K562 (cell line): Measurements from ENCODE around the gene CDK1. TPM values are rescaled to one million over a fixed set of nuclear protein-coding genes. Genes with fewer than 3 reads are reported as not detected.

Experiments
- ARNT ChIP-seq, 2 experiments: fragments of 450-650 bp; IDR thresholded peaks; 2 replicates each; pipeline ENCODE4 v1.6.1; 2016; ENCODE audit warnings: mild to moderate bottlenecking in 1 of 2
- BRD9 ChIP-seq: fragments of 450-650 bp; IDR thresholded peaks from 2 replicates; pipeline ENCODE4 v1.6.1; 2018; ENCODE audit warnings: low read depth; ENCODE audit not compliant: partially characterized antibody
- CCNT2 ChIP-seq: IDR thresholded peaks from 2 replicates; pipeline ENCODE4 v1.6.1; 2011; ENCODE audit warnings: borderline replicate concordance, low read depth, mild to moderate bottlenecking, moderate library complexity, mixed read lengths, low read length; ENCODE audit not compliant: insufficient read length; ENCODE audit errors: extremely low read depth
- CTCF ChIP-seq, 3 experiments: IDR thresholded peaks in 2 of 3; conservative IDR thresholded peaks in 1 of 3; 2 replicates each; pipeline ENCODE4 v1.5.1; 2011 to 2012; ENCODE audit warnings: low read length in 3 of 3, mild to moderate bottlenecking in 3 of 3, control low read depth in 2 of 3, improper control_type of control experiment in 1 of 3, inconsistent platforms in 1 of 3, low read depth in 1 of 3, mixed read lengths in 1 of 3, moderate library complexity in 1 of 3; ENCODE audit not compliant: insufficient read depth in 2 of 3
- EHMT2 ChIP-seq: fragments of 450-650 bp; IDR thresholded peaks from 2 replicates; pipeline ENCODE4 v1.6.1; 2018; ENCODE audit warnings: antibody characterized with exemption
- ETV1 ChIP-seq: fragments of 450-650 bp; conservative IDR thresholded peaks from 2 replicates; pipeline ENCODE4 v1.6.1; 2016; ENCODE audit warnings: missing genetic modification characterization, control low read depth, low read depth, missing compliant biosample characterization
- FOXJ2 ChIP-seq: fragments of 200-800 bp; sonication (Bioruptor generic); IDR thresholded peaks from 2 replicates; pipeline ENCODE4 v1.6.1; 2016; ENCODE audit warnings: missing genetic modification characterization, missing compliant biosample characterization
- IRF2 ChIP-seq: sonication (generic); formaldehyde crosslinking; IDR thresholded peaks from 2 replicates; pipeline ENCODE4 v1.8.1; 2022; ENCODE audit warnings: mild to moderate bottlenecking, missing genetic modification reagents
- KAT2B ChIP-seq: IDR thresholded peaks from one replicate; pipeline ENCODE4 v1.6.1; 2012; ENCODE audit warnings: low read depth, mild to moderate bottlenecking, control low read depth, inconsistent platforms, low read length, moderate library complexity
- LCOR ChIP-seq: sonication (generic); formaldehyde crosslinking; IDR thresholded peaks from 2 replicates; pipeline ENCODE4 v1.8.0; 2022; ENCODE audit warnings: mild to moderate bottlenecking, missing genetic modification reagents
- MAFF ChIP-seq: IDR thresholded peaks from 2 replicates; pipeline ENCODE4 v1.6.1; 2012; ENCODE audit warnings: low read length, improper control_type of control experiment
- MIER1 ChIP-seq: fragments of 450-650 bp; IDR thresholded peaks from 2 replicates; pipeline ENCODE4 v1.6.1; 2016; ENCODE audit warnings: antibody characterized with exemption, mild to moderate bottlenecking, low read depth
- MYC ChIP-seq, 2 experiments: fragments of 250-450 bp in 1 of 2; sonication (Bioruptor Pico) in 1 of 2; IDR thresholded peaks; 2 replicates each; pipeline versions ENCODE4 v1.5.1 to v1.6.1; 2012 to 2021; ENCODE audit warnings: low read depth in 2 of 2, borderline replicate concordance in 1 of 2, improper control_type of control experiment in 1 of 2, low read length in 1 of 2, mild to moderate bottlenecking in 1 of 2, moderate library complexity in 1 of 2
- NFXL1 ChIP-seq: fragments of 450-650 bp; formaldehyde crosslinking; IDR thresholded peaks from 2 replicates; pipeline ENCODE4 v1.4.0; 2021; ENCODE audit warnings: mild to moderate bottlenecking
- NR4A1 ChIP-seq, 2 experiments: fragments of 250-450 bp in 1 of 2; fragments of 450-650 bp in 1 of 2; sonication (Bioruptor Pico) in 1 of 2; IDR thresholded peaks; 2 replicates each; pipeline versions ENCODE4 v1.4.0 to v1.6.1; 2016 to 2020; ENCODE audit warnings: mild to moderate bottlenecking in 2 of 2, missing compliant biosample characterization in 1 of 2, missing genetic modification characterization in 1 of 2, moderate library complexity in 1 of 2
- RBBP5 ChIP-seq: fragments of 200-600 bp; sonication (generic); IDR thresholded peaks from 2 replicates; pipeline ENCODE4 v1.6.1; 2012; ENCODE audit warnings: borderline replicate concordance, mild to moderate bottlenecking, low read length, control low read depth, inconsistent platforms; ENCODE audit not compliant: insufficient read depth, poor library complexity, severe bottlenecking
- SMARCA4 ChIP-seq: fragments of 450-650 bp; IDR thresholded peaks from 2 replicates; pipeline ENCODE4 v1.6.1; 2016
- SMARCC2 ChIP-seq: fragments of 450-650 bp; IDR thresholded peaks from 2 replicates; pipeline ENCODE4 v1.6.1; 2017; ENCODE audit warnings: antibody characterized with exemption, moderate library complexity, mild to moderate bottlenecking, low read depth
- TRIM24 ChIP-seq, 2 experiments: fragments of 450-650 bp; IDR thresholded peaks; 2 replicates each; pipeline ENCODE4 v1.6.1; 2016
- ZBTB17 ChIP-seq: fragments of 450-650 bp; formaldehyde crosslinking; IDR thresholded peaks from 2 replicates; pipeline ENCODE4 v1.4.0; 2020; ENCODE audit warnings: mild to moderate bottlenecking
- ZKSCAN8 ChIP-seq: fragments of 200-800 bp; sonication (Bioruptor generic); IDR thresholded peaks from 2 replicates; pipeline ENCODE4 v1.6.1; 2016; ENCODE audit warnings: missing genetic modification characterization, missing compliant biosample characterization
- ZNF175 ChIP-seq: fragments of 200-800 bp; sonication (Bioruptor generic); IDR thresholded peaks from 2 replicates; pipeline ENCODE4 v1.6.1; 2016; ENCODE audit warnings: low read depth, mild to moderate bottlenecking, missing genetic modification characterization, missing compliant biosample characterization
- ZNF408 ChIP-seq: fragments of 250-450 bp; sonication (Bioruptor Pico); IDR thresholded peaks from 2 replicates; pipeline ENCODE4 v1.4.0; 2020; ENCODE audit warnings: low read depth, mild to moderate bottlenecking, moderate library complexity
- polyA plus RNA-seq, 8 experiments: library from polyadenylated mRNA; depleted of rRNA in 4 of 8; stranded (reverse) in 5 of 8; unstranded in 3 of 8; fragments of >200 nt; fragmentation: Nextera tagmentation in 2 of 8; fragmentation: Illumina TruSeq in 1 of 8; extraction: Ambion mirVana in 2 of 8; extraction: Trizol in 1 of 8; gene quantifications; 2 replicates each; pipeline versions ENCODE4 v1.2.1 to v1.2.3, GENCODE V29; 2011 to 2014; ENCODE audit warnings: inconsistent platforms in 1 of 8, missing spikeins in 1 of 8
- total RNA-seq, 7 experiments: library from RNA; depleted of rRNA in 6 of 7; stranded (reverse); fragments of >200 nt in 6 of 7; fragmentation: Illumina TruSeq in 2 of 7; extraction: Trizol in 2 of 7; gene quantifications; 2 replicates each; pipeline versions ENCODE4 v1.2.1 to v1.2.3, GENCODE V29; 2011 to 2021; ENCODE audit warnings: low replicate concordance in 1 of 7
- TF ChIP-seq, protein P1 (sequence below): fragments of 250-450 bp; sonication (Bioruptor Pico); IDR thresholded peaks from 2 replicates; pipeline ENCODE4 v1.5.0; 2021

The CDK1 gene
- total and polyA plus RNA-seq, 9 of the 15 experiments (the other 6 are each of a cell fraction or from before 2014, with no cell fraction given), result 156 to 685 (median 236) TPM

DNA sequence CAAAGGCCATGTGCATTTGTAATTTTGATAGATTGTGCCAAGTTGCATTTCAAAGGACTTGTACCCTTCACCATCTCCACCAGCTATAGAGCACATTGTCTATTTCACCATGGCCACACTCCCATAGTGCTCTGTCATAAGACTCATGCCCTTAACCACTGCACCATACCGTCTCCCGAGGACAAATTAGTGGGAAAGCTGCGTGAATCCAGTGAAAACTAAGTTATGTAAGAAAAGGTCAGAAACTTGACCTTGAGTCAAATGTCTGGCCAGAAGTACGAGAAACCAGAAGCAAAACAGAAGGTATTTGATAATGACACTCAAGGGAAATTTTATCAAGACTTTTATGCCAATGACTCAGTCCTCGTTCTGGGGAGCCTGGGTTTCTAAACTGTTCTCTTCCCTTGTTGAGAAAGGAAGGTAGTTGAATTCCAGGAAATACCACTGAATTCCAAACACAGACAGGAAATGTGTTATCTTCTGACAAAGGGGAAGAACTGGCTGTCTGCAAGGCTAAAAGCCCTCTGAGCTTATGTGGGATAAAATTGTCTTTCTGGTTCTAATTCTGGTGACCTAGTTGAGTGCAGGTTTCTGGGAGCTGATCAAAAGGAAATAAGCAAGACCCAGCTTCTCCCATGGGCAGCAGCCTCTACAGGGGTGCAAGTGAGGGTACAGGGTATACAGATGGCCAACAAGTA is 49.7 kb downstream of the CDK1 start (continued):
- TF ChIP-seq, protein P1, sequence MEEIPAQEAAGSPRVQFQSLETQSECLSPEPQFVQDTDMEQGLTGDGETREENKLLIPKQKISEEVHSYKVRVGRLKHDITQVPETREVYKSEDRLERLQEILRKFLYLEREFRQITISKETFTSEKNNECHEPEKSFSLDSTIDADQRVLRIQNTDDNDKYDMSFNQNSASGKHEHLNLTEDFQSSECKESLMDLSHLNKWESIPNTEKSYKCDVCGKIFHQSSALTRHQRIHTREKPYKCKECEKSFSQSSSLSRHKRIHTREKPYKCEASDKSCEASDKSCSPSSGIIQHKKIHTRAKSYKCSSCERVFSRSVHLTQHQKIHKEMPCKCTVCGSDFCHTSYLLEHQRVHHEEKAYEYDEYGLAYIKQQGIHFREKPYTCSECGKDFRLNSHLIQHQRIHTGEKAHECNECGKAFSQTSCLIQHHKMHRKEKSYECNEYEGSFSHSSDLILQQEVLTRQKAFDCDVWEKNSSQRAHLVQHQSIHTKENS, result no peak
- TF ChIP-seq EHMT2 (peak; percentile 82), ZNF408 (CRISPR knock-in tag) (no peak), FOXJ2 (tag) (peak; percentile 42; the same call in 1 of the 2 replicates), ZBTB17 (CRISPR knock-in tag) (peak; percentile 50; the same call in 1 of the 2 replicates), SMARCA4 (peak; percentile 87), IRF2 (CRISPR knock-in tag) (no peak), MYC (IDR thresholded peaks at IDR 0.05; ENCODE audit: low read depth, low read length) (no peak), MYC (CRISPR knock-in tag; IDR thresholded peaks at IDR 0.05; ENCODE audit: borderline replicate concordance, low read depth) (no peak), ZNF175 (CRISPR knock-in tag) (0 out of 2 replicates have a peak, but pooled peaks have one; percentile 63), RBBP5 (peak; percentile 76), ETV1 (peak; percentile 57; the same call in 1 of the 2 replicates), TRIM24 (IDR thresholded peaks at IDR 0.05) (peak in 1 of 2 experiments; percentile 61; a peak in 3 of 4 replicates), MAFF (0 out of 2 replicates have a peak, but pooled peaks have one; percentile 17), BRD9 (peak; percentile 5), KAT2B (no peak), CCNT2 (peak; percentile 55), NR4A1 (CRISPR knock-in tag; IDR thresholded peaks at IDR 0.05) (no peak), NR4A1 (tag; IDR thresholded peaks at IDR 0.05) (peak; percentile 69), LCOR (CRISPR knock-in tag) (0 out of 2 replicates have a peak, but pooled peaks have one; percentile 49), MIER1 (no peak), CTCF (IDR thresholded peaks at IDR 0.05 in 2 of 3, conservative IDR thresholded peaks at IDR 0.05 in 1 of 3; ENCODE audit: insufficient read depth in 2 of 3, low read depth in 1 of 3, low read length in 3 of 3) (no peak), NFXL1 (CRISPR knock-in tag) (no peak), ZKSCAN8 (CRISPR knock-in tag) (peak; percentile 73), SMARCC2 (peak; percentile 34), ARNT (IDR thresholded peaks at IDR 0.05) (0 out of 4 replicates have a peak, but pooled peaks of 1 of the 2 experiments have one; percentile 13)
